GM12878 (cell line): Measurements from ENCODE around the gene GABRA6. TPM values are rescaled to one million over a fixed set of nuclear protein-coding genes. Genes with fewer than 3 reads are reported as not detected.

Experiments used
- ATAC-seq: fragments of 200-7000 bp; cut with Tn5 transposase; 3 replicates; pipeline ENCODE4 v1.9.1; 2020; ENCODE audit warnings: mild to moderate bottlenecking, moderate library complexity
- BruUV-seq: library from RNA; stranded (reverse); fragments of 400-500 nt; replicated peaks from 2 replicates; lab custom pipeline; 2021; lab: Mats Ljungman, UMichigan
- CTCF ChIA-PET: fragments of 300-600 bp; sonication (Branson Sonifier 250); formaldehyde crosslinking; extraction: SDS; loops from one replicate; lab custom pipeline; 2021; ENCODE audit warnings: inconsistent platforms; lab: Yijun Ruan, JAX
- POLR2A ChIA-PET: fragments of 350-600 bp; formaldehyde crosslinking; extraction: SDS; loops from one replicate; lab custom pipeline; 2021; ENCODE audit warnings: inconsistent platforms; lab: Charles Lee
- RAD21 ChIA-PET: fragments of 300-600 bp; sonication (Branson Sonifier 250); formaldehyde crosslinking; loops from one replicate; lab custom pipeline; 2023; ENCODE audit warnings: antibody characterized with exemption; ENCODE audit not compliant: unreplicated experiment; lab: Charles Lee
- SMC1A ChIA-PET: fragments of 300-600 bp; sonication (Branson Sonifier 250); formaldehyde crosslinking; loops from one replicate; lab custom pipeline; 2023; ENCODE audit not compliant: unreplicated experiment, uncharacterized antibody; lab: Charles Lee
- DNase-seq: peaks from one replicate; pipeline ENCODE4 v3.0.0-alpha.2; 2011; ENCODE audit warnings: low read depth, low spot score
- FAIRE-seq: peaks from 3 replicates; lab custom pipeline; 2011; peaks lifted over from hg19 to GRCh38; lab: Jason Lieb, UNC
- H2AFZ ChIP-seq: 2 replicates; pipeline ENCODE4 v1.6.0; 2011; ENCODE audit warnings: low read depth, low read length, control low read depth; ENCODE audit not compliant: control insufficient read depth
- H3K27ac ChIP-seq: 2 replicates; pipeline ENCODE4 v1.5.1; 2011; ENCODE audit warnings: control low read depth; ENCODE audit not compliant: control insufficient read depth, insufficient read depth
- H3K27me3 ChIP-seq, 2 experiments: replicated peaks in 1 of 2; 2 replicates each; pipeline versions ENCODE4 v1.6.0 to v1.6.1; 2011; ENCODE audit warnings: low read length in 1 of 2; ENCODE audit not compliant: control insufficient read depth in 2 of 2, insufficient read depth in 2 of 2
- H3K36me3 ChIP-seq, 2 experiments: 2 replicates each; pipeline ENCODE4 v1.5.1; 2011; ENCODE audit warnings: low read length in 1 of 2; ENCODE audit not compliant: control insufficient read depth in 2 of 2, insufficient read depth in 2 of 2
- H3K4me1 ChIP-seq: 2 replicates; pipeline ENCODE4 v1.6.1; 2011; ENCODE audit warnings: mild to moderate bottlenecking, low read length, moderate library complexity, mixed read lengths; ENCODE audit not compliant: control insufficient read depth, insufficient read depth
- H3K4me2 ChIP-seq: 2 replicates; pipeline ENCODE4 v1.6.0; 2011; ENCODE audit warnings: control low read depth; ENCODE audit not compliant: control insufficient read depth, insufficient read depth
- H3K4me3 ChIP-seq: fragments of 200-600 bp; sonication (generic); 2 replicates; pipeline ENCODE4 v1.5.1; 2016
- H3K79me2 ChIP-seq: 2 replicates; pipeline ENCODE4 v1.6.0; 2011; ENCODE audit warnings: low read length; ENCODE audit not compliant: control insufficient read depth, insufficient read depth
- H3K9ac ChIP-seq: 2 replicates; pipeline ENCODE4 v1.8.0; 2011; ENCODE audit warnings: low read length, control low read depth, mixed read lengths; ENCODE audit not compliant: control insufficient read depth, insufficient read depth
- H3K9me3 ChIP-seq: replicated peaks from 3 replicates; pipeline ENCODE4 v1.5.1; 2011; ENCODE audit warnings: mild to moderate bottlenecking, low read length; ENCODE audit not compliant: control insufficient read depth, insufficient read depth
- H4K20me1 ChIP-seq: 2 replicates; pipeline ENCODE4 v1.6.0; 2011; ENCODE audit not compliant: control insufficient read depth, insufficient read depth
- GATAD2B ChIP-seq: fragments of 450-650 bp; conservative IDR thresholded peaks from 2 replicates; pipeline ENCODE4 v1.6.1; 2017; ENCODE audit warnings: low read depth, mild to moderate bottlenecking, moderate library complexity
- PAX8 ChIP-seq: fragments of 450-650 bp; IDR thresholded peaks from 2 replicates; pipeline ENCODE4 v1.6.1; 2017; ENCODE audit warnings: mild to moderate bottlenecking, moderate library complexity
- TCF3 ChIP-seq: IDR thresholded peaks from 2 replicates; pipeline ENCODE4 v1.6.1; 2012; ENCODE audit warnings: low read depth, mild to moderate bottlenecking, low read length, borderline replicate concordance; ENCODE audit not compliant: insufficient read depth
- WGBS: methylation state at CpG from one replicate; pipeline ENCODE4 v1.1.6; 2016; ENCODE audit warnings: low lambda C conversion rate; ENCODE audit not compliant: insufficient replicate concordance, insufficient coverage; ENCODE audit errors: missing lambda C conversion rate; 5-methylcytosine and 5-hydroxymethylcytosine counted together
- in situ Hi-C: fragments of 300-500 bp; cut with MboI; formaldehyde crosslinking; loops from 9 replicates; pipeline ENCODE4 v1.14.3; 2018; ENCODE audit warnings: mixed read lengths
- intact Hi-C: fragments of 100-400 bp; cut with micrococcal nuclease; formaldehyde crosslinking; loops from one replicate; pipeline ENCODE4 v1.14.2; 2022; ENCODE audit not compliant: unreplicated experiment
- polyA plus RNA-seq, 11 experiments: library from polyadenylated mRNA; depleted of rRNA in 4 of 11; unstranded in 6 of 11; stranded (reverse) in 5 of 11; fragments of >200 nt; fragmentation: Nextera tagmentation in 4 of 11; fragmentation: Illumina TruSeq in 1 of 11; extraction: Ambion mirVana in 4 of 11; extraction: Trizol in 1 of 11; gene quantifications; 1 replicate in 1 of 11; 2 replicates in 10 of 11; pipeline versions ENCODE4 v1.2.1 to v1.2.3, GENCODE V29; 2011 to 2016; ENCODE audit warnings: inconsistent platforms in 2 of 11, missing spikeins in 2 of 11, low read depth in 1 of 11
- total RNA-seq, 4 experiments: library from RNA; depleted of rRNA in 3 of 4; stranded (reverse); fragments of >200 nt in 3 of 4; fragmentation: Illumina TruSeq in 1 of 4; extraction: Trizol in 1 of 4; gene quantifications; 2 replicates each; pipeline versions ENCODE4 v1.2.1 to v1.2.3, GENCODE V29; 2013 to 2021
- TF ChIP-seq, protein P1 (sequence below): fragments of 450-650 bp; IDR thresholded peaks from 2 replicates; pipeline ENCODE4 v1.6.1; 2017; ENCODE audit warnings: mild to moderate bottlenecking, low read depth, inconsistent platforms; ENCODE audit not compliant: poor library complexity, severe bottlenecking
- TF ChIP-seq, protein P2 (sequence below): IDR thresholded peaks from 2 replicates; pipeline ENCODE4 v1.6.1; 2012; ENCODE audit warnings: low read depth, low read length, improper control_type of control experiment
- TF ChIP-seq, protein P3 (sequence below): IDR thresholded peaks from 2 replicates; pipeline ENCODE4 v1.6.1; 2012; ENCODE audit warnings: low read length, inconsistent platforms

The GABRA6 gene
- total and polyA plus RNA-seq, 10 of the 15 experiments (the other 5 are each of a cell fraction or from before 2014, with no cell fraction given): not detected

DNA sequence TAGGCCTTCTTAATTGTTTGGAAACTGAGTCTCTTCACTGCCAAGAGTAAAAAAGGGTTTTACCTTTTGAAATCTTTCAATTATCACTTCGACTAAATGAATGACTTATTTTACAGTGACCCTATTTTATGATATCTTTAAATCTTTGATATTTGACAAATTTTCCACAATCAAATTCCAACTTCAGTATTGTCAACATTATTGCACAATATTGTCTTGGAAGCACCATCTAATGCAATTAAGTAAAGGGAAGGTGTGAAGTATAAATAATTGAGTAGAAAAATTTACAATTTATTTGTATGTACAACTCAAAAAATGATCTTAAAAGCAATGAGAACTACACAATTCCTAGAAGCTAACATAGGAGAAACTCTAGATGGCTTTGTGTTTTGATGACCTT is 49.2 kb downstream of the GABRA6 start:
- no peak overlapping the region for H3K4me3 ChIP-seq
- no peak for ATAC-seq
- no peak overlapping the region for H3K9ac ChIP-seq
- H3K79me2 ChIP-seq: no peaks in the 10 kb centered on the region
- no peak for FAIRE-seq
- H3K36me3 ChIP-seq: no peaks in the 10 kb centered on the region
- intact Hi-C loops: no loop called here
- POLR2A ChIA-PET: no interaction called here
- H3K9me3 ChIP-seq: no peaks in the 10 kb centered on the region
- in situ Hi-C loops: no loop called here
- no peaks in the 10 kb centered on the region for H4K20me1 ChIP-seq
- H3K4me1 ChIP-seq: no peaks in the 10 kb centered on the region
- H3K4me2 ChIP-seq: no peak overlapping the region
- WGBS: 5% methylated on average over 1 of the region's 1 CpG
- TF ChIP-seq, protein P1, sequence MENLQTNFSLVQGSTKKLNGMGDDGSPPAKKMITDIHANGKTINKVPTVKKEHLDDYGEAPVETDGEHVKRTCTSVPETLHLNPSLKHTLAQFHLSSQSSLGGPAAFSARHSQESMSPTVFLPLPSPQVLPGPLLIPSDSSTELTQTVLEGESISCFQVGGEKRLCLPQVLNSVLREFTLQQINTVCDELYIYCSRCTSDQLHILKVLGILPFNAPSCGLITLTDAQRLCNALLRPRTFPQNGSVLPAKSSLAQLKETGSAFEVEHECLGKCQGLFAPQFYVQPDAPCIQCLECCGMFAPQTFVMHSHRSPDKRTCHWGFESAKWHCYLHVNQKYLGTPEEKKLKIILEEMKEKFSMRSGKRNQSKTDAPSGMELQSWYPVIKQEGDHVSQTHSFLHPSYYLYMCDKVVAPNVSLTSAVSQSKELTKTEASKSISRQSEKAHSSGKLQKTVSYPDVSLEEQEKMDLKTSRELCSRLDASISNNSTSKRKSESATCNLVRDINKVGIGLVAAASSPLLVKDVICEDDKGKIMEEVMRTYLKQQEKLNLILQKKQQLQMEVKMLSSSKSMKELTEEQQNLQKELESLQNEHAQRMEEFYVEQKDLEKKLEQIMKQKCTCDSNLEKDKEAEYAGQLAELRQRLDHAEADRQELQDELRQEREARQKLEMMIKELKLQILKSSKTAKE: no peak
- TF ChIP-seq GATAD2B (no peak), PAX8 (no peak), TCF3 (no peak)
- TF ChIP-seq, protein P2, sequence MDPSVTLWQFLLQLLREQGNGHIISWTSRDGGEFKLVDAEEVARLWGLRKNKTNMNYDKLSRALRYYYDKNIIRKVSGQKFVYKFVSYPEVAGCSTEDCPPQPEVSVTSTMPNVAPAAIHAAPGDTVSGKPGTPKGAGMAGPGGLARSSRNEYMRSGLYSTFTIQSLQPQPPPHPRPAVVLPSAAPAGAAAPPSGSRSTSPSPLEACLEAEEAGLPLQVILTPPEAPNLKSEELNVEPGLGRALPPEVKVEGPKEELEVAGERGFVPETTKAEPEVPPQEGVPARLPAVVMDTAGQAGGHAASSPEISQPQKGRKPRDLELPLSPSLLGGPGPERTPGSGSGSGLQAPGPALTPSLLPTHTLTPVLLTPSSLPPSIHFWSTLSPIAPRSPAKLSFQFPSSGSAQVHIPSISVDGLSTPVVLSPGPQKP: no peak
- TF ChIP-seq, protein P3, sequence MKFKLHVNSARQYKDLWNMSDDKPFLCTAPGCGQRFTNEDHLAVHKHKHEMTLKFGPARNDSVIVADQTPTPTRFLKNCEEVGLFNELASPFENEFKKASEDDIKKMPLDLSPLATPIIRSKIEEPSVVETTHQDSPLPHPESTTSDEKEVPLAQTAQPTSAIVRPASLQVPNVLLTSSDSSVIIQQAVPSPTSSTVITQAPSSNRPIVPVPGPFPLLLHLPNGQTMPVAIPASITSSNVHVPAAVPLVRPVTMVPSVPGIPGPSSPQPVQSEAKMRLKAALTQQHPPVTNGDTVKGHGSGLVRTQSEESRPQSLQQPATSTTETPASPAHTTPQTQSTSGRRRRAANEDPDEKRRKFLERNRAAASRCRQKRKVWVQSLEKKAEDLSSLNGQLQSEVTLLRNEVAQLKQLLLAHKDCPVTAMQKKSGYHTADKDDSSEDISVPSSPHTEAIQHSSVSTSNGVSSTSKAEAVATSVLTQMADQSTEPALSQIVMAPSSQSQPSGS: no peak
- CTCF ChIA-PET: no interaction called here
- H2AFZ ChIP-seq: no peak overlapping the region
- no peaks in the 10 kb centered on the region for H3K27me3 ChIP-seq
- SMC1A ChIA-PET: no interaction called here
- DNase-seq: no peak
- BruUV-seq: no TSS peak
- RAD21 ChIA-PET: no interaction called here
- no peak overlapping the region for H3K27ac ChIP-seq
